HG03520 (cell line): ENCODE results near the gene SERBP1.

ENCODE experiments used
- ATAC-seq: cut with Tn5 transposase; IDR thresholded peaks from one replicate; pipeline ENCODE4 v1.9.1; 2021; ENCODE audit warnings: mild to moderate bottlenecking, moderate library complexity; ENCODE audit not compliant: unreplicated experiment

SERBP1 gene

DNA sequence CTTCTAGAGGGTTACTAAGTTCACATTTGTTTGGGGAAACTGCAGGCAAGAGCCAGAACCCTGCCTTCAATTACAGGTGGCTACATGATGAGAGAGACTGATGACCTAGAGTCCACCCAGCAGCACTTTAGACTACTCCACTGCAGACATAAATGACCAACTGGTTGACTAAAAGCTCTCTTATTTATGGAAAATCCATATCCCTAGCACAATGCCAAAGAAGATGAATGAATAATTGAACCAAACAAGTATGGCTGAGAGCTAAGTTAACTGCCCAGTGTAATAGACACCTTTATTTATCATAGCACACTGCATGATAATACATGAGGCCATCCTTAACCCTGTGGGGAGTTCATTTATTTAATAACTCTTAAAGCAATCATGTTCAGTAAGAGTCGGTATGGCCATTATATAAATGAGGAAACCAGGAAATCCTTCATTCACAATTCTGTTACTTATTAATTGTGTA, 62.1 kb downstream of the SERBP1 start:
- ATAC-seq, result no peak

DNA sequence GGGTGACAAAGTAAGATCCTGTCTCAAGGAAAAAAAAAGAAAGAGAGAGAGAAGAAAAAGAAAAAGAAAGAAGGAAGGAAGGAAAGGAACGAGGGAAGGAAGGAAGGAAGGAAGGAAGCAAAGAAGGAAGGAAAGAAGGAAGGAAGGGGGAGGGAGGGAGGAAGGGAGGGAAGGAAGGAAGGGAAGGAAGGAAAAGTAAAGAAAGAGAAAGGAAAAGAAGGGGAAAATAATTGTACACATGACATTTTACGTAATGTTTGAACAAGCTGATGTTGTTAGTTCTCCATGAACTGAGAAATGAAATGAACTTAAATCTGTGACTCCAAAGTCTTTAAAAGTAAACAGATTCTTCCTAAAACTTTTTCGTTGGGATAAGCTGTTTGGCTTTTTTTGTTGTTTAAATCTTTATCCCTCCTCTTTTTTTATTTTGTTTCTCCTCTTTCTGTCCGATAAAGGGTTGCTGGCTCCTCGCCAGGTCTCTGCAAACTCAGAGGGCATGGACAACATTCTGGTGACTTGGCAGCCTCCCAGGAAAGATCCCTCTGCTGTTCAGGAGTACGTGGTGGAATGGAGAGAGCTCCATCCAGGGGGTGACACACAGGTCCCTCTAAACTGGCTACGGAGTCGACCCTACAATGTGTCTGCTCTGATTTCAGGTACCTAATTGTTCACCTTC, 62.7 kb downstream of the SERBP1 start:
- no peak for ATAC-seq

DNA sequence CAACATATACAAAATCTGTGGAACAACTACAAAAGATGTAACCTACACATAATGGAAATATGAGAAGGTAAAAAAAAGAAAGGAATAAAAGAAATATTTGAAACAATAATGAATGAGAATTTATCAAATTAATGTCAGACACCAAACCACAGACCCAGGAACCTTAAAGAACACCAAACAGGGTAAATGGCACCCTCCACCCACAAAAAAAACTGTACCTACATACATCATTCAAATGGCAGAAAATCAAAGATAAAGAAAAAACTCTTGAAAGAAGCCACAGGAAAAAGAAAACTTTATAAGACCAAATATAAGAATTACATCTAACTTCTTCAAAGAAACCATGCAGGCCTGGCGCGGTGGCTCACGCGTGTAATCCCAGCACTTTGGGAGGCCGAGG, 68.6 kb downstream of the SERBP1 start:
- no peak for ATAC-seq

DNA sequence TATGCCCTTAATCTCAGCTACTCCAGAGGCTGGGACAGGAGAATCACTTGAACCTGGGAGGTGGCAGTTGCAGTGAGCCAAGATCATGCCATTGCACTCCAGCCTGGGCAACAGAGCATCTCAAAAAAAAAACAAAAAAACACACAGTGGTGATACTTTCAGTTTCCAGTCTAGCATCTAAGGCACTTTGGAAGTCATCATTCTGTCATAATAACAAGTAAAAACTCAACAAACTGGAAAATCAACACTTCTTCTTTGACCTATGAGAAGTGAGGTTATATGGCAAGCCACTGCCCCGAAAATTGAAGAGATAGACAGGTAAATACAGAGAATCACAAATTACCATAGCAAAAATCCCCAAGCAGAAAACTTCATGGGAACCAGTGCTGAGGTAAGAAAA, 70.6 kb downstream of the SERBP1 start:
- ATAC-seq, result no peak
